Right lobe of liver (tissue), 4 donors: ENCODE results near the gene PDE10A.

Experiments used
- CTCF ChIP-seq, 4 donors: fragments of 200-600 bp in 3 of 4; fragments of 450-650 bp in 1 of 4; IDR thresholded peaks; one replicate each; pipeline versions ENCODE4 v1.5.1 to v1.8.0; 2016 to 2022; ENCODE audit warnings: antibody characterized with exemption in 4 of 4, mild to moderate bottlenecking in 2 of 4
- POLR2A ChIP-seq: fragments of 450-650 bp; IDR thresholded peaks from one replicate; pipeline ENCODE4 v1.6.1; 2017; ENCODE audit warnings: antibody characterized with exemption, mild to moderate bottlenecking
- donor health status: DM: no; HTN: no; CAD: no.
- donor health status: DM: no; HTN: no; CAD: no.
- donor health status: DM: no; HTN: yes; CAD: no.

GRCh38 chr6:165654144-165654543 lies 8.9 kb downstream of the PDE10A start:
- TF ChIP-seq CTCF (IDR thresholded peaks at IDR 0.05) (no peak), POLR2A (no peak)
